Activated T-helper 1 cell treated with anti-CD3 and anti-CD28 coated beads, Interleukin-12 subunit alpha, Interleukin-12 subunit beta, Interleukin-2, Interleukin-4 antibody, amounts not matched to agents 30 ng/mL and 10 ng/mL and 1 ng/mL, durations not matched to agents 14 hours and 24 hours and 36 hours (primary cell): ENCODE data around the gene AFF3. TPM values are rescaled to one million over a fixed set of nuclear protein-coding genes. Genes with fewer than 3 reads are reported as not detected.

Experiments
- DNase-seq: peaks from one replicate; pipeline ENCODE4 v3.0.0; 2021; ENCODE audit warnings: low spot score
- H3K27ac Mint-ChIP-seq: one replicate; pipeline ENCODE4 v1.8.0; 2021; ENCODE audit warnings: mild to moderate bottlenecking, mixed read lengths
- H3K27me3 Mint-ChIP-seq: one replicate; pipeline ENCODE4 v1.8.0; 2022; ENCODE audit warnings: mild to moderate bottlenecking, moderate library complexity, mixed read lengths; ENCODE audit not compliant: insufficient read depth
- H3K36me3 Mint-ChIP-seq: one replicate; pipeline ENCODE4 v1.8.0; 2021; ENCODE audit warnings: low read depth, mixed read lengths
- H3K4me1 Mint-ChIP-seq: one replicate; pipeline ENCODE4 v1.8.0; 2021; ENCODE audit warnings: low read depth, mixed read lengths
- H3K4me3 Mint-ChIP-seq: one replicate; pipeline ENCODE4 v1.8.0; 2021; ENCODE audit warnings: mild to moderate bottlenecking, moderate library complexity, mixed read lengths
- H3K9me3 Mint-ChIP-seq: one replicate; pipeline ENCODE4 v1.8.0; 2021; ENCODE audit warnings: mixed read lengths
- intact Hi-C: fragments of 100-400 bp; cut with micrococcal nuclease; formaldehyde crosslinking; loops from one replicate; pipeline ENCODE4 v1.15.1; 2024
- total RNA-seq: library from RNA; stranded (reverse); gene quantifications from 2 replicates; pipeline ENCODE4 v1.2.3, GENCODE V29; 2022

AFF3 gene
- total RNA-seq, 1 donor from 2014 or later, result 2.4 TPM

GRCh38 chr2:99922664-99923063, 219.7 kb downstream of the AFF3 start:
- Mint-ChIP-seq H3K4me3 (no peak overlapping the region), H3K36me3 (no peaks in the 10 kb centered on the region), H3K4me1 (no peaks in the 10 kb centered on the region), H3K27me3 (peaks cover 6% of the 10 kb centered on the region), H3K9me3 (no peaks in the 10 kb centered on the region), H3K27ac (no peak overlapping the region)
- intact Hi-C loops, result no loop called here
- DNase-seq, result no peak

- H3K4me1 Mint-ChIP-seq, result no peaks in the 10 kb centered on the region
- no peak for DNase-seq
- H3K27me3 Mint-ChIP-seq, result peaks cover 6% of the 10 kb centered on the region
- H3K36me3 Mint-ChIP-seq, result no peaks in the 10 kb centered on the region
- no peaks in the 10 kb centered on the region for H3K9me3 Mint-ChIP-seq
- H3K27ac Mint-ChIP-seq, result no peak overlapping the region
- no peak overlapping the region for H3K4me3 Mint-ChIP-seq
- intact Hi-C loops, result no loop called here
These were observed 220.5 kb downstream of the AFF3 start for GRCh38 chr2:99921903-99922302.

GRCh38 chr2:99918389-99918788, 224.0 kb downstream of the AFF3 start:
- no peaks in the 10 kb centered on the region for H3K36me3 Mint-ChIP-seq
- intact Hi-C loops, result no loop called here
- peaks cover 6% of the 10 kb centered on the region for H3K27me3 Mint-ChIP-seq
- H3K9me3 Mint-ChIP-seq, result no peaks in the 10 kb centered on the region
- H3K4me1 Mint-ChIP-seq, result no peaks in the 10 kb centered on the region
- DNase-seq, result no peak
- H3K27ac Mint-ChIP-seq, result no peak overlapping the region
- no peak overlapping the region for H3K4me3 Mint-ChIP-seq

- no peak for DNase-seq
- Mint-ChIP-seq H3K4me3 (no peak overlapping the region), H3K27me3 (no peaks in the 10 kb centered on the region), H3K9me3 (no peaks in the 10 kb centered on the region), H3K36me3 (no peaks in the 10 kb centered on the region), H3K27ac (no peak overlapping the region), H3K4me1 (no peaks in the 10 kb centered on the region)
- intact Hi-C loops, result no loop called here
These were observed 227.2 kb downstream of the AFF3 start for GRCh38 chr2:99915108-99915675.

GRCh38 chr2:99911736-99912135, 230.7 kb downstream of the AFF3 start:
- no peaks in the 10 kb centered on the region for H3K4me1 Mint-ChIP-seq
- intact Hi-C loops, result no loop called here
- no peaks in the 10 kb centered on the region for H3K9me3 Mint-ChIP-seq

GRCh38 chr2:99910902-99911301, 231.5 kb downstream of the AFF3 start:
- no peak overlapping the region for H3K27ac Mint-ChIP-seq
- intact Hi-C loops, result no loop called here

More at GRCh38 chr2:99911736-99912135, 230.7 kb downstream of the AFF3 start:
- no peak overlapping the region for H3K27ac Mint-ChIP-seq
- no peaks in the 10 kb centered on the region for H3K36me3 Mint-ChIP-seq
- no peaks in the 10 kb centered on the region for H3K27me3 Mint-ChIP-seq
- no peak for DNase-seq
- H3K4me3 Mint-ChIP-seq, result no peak overlapping the region

GRCh38 chr2:99905636-99906035, 236.8 kb downstream of the AFF3 start:
- Mint-ChIP-seq H3K36me3 (no peaks in the 10 kb centered on the region), H3K9me3 (no peaks in the 10 kb centered on the region), H3K4me3 (no peak overlapping the region), H3K27ac (no peak overlapping the region), H3K4me1 (no peaks in the 10 kb centered on the region), H3K27me3 (no peaks in the 10 kb centered on the region)
- no peak for DNase-seq
- intact Hi-C loops, result no loop called here

More at GRCh38 chr2:99910902-99911301, 231.5 kb downstream of the AFF3 start:
- no peaks in the 10 kb centered on the region for H3K9me3 Mint-ChIP-seq
- no peaks in the 10 kb centered on the region for H3K36me3 Mint-ChIP-seq
- H3K4me3 Mint-ChIP-seq, result no peak overlapping the region
- H3K4me1 Mint-ChIP-seq, result no peaks in the 10 kb centered on the region
- DNase-seq, result no peak
- H3K27me3 Mint-ChIP-seq, result no peaks in the 10 kb centered on the region

GRCh38 chr2:99905025-99905424, 237.4 kb downstream of the AFF3 start:
- DNase-seq, result no peak
- Mint-ChIP-seq H3K36me3 (no peaks in the 10 kb centered on the region), H3K27ac (no peak overlapping the region), H3K9me3 (no peaks in the 10 kb centered on the region), H3K27me3 (no peaks in the 10 kb centered on the region), H3K4me3 (no peak overlapping the region), H3K4me1 (no peaks in the 10 kb centered on the region)
- intact Hi-C loops, result no loop called here

- intact Hi-C loops, result no loop called here
- Mint-ChIP-seq H3K36me3 (no peaks in the 10 kb centered on the region), H3K4me1 (no peaks in the 10 kb centered on the region)
These were observed 238.4 kb downstream of the AFF3 start for GRCh38 chr2:99903981-99904380.

GRCh38 chr2:99900556-99900955, 241.8 kb downstream of the AFF3 start:
- Mint-ChIP-seq H3K27me3 (no peaks in the 10 kb centered on the region), H3K4me1 (no peaks in the 10 kb centered on the region), H3K4me3 (no peak overlapping the region), H3K36me3 (no peaks in the 10 kb centered on the region), H3K9me3 (no peaks in the 10 kb centered on the region), H3K27ac (no peak overlapping the region)
- no peak for DNase-seq
- intact Hi-C loops, result no loop called here

More at GRCh38 chr2:99903981-99904380, 238.4 kb downstream of the AFF3 start:
- no peak overlapping the region for H3K27ac Mint-ChIP-seq
- DNase-seq, result no peak
- no peaks in the 10 kb centered on the region for H3K9me3 Mint-ChIP-seq
- H3K4me3 Mint-ChIP-seq, result no peak overlapping the region
- H3K27me3 Mint-ChIP-seq, result no peaks in the 10 kb centered on the region

- Mint-ChIP-seq H3K9me3 (no peaks in the 10 kb centered on the region), H3K36me3 (no peaks in the 10 kb centered on the region), H3K27me3 (no peaks in the 10 kb centered on the region), H3K27ac (no peak overlapping the region), H3K4me3 (no peak overlapping the region), H3K4me1 (no peaks in the 10 kb centered on the region)
- DNase-seq, result no peak
- intact Hi-C loops, result no loop called here
These were observed 242.5 kb downstream of the AFF3 start for GRCh38 chr2:99899882-99900281.

GRCh38 chr2:99899058-99899855, 243.1 kb downstream of the AFF3 start:
- no peak overlapping the region for H3K4me3 Mint-ChIP-seq
- H3K9me3 Mint-ChIP-seq, result no peaks in the 10 kb centered on the region
- intact Hi-C loops, result no loop called here
- no peak for DNase-seq
- H3K27ac Mint-ChIP-seq, result no peak overlapping the region
- H3K4me1 Mint-ChIP-seq, result no peaks in the 10 kb centered on the region
- no peaks in the 10 kb centered on the region for H3K27me3 Mint-ChIP-seq
- no peaks in the 10 kb centered on the region for H3K36me3 Mint-ChIP-seq

- no peaks in the 10 kb centered on the region for H3K9me3 Mint-ChIP-seq
- H3K4me3 Mint-ChIP-seq, result no peak overlapping the region
- no peak for DNase-seq
- H3K27me3 Mint-ChIP-seq, result no peaks in the 10 kb centered on the region
- no peaks in the 10 kb centered on the region for H3K4me1 Mint-ChIP-seq
- H3K27ac Mint-ChIP-seq, result no peak overlapping the region
- intact Hi-C loops, result no loop called here
- no peaks in the 10 kb centered on the region for H3K36me3 Mint-ChIP-seq
These were observed 243.9 kb downstream of the AFF3 start for GRCh38 chr2:99898336-99899048.
